Neural cell (in vitro differentiated cells): ENCODE results near the gene NEK6.

Source experiments
- CTCF ChIP-seq: fragments of 450-650 bp; IDR thresholded peaks from 2 replicates; pipeline ENCODE4 v1.5.1; 2014; ENCODE audit warnings: antibody characterized with exemption, mild to moderate bottlenecking, moderate library complexity; ENCODE audit not compliant: poor library complexity, severe bottlenecking
- EP300 ChIP-seq: fragments of 450-650 bp; conservative IDR thresholded peaks from 2 replicates; pipeline ENCODE4 v1.6.1; 2014; ENCODE audit warnings: antibody characterized with exemption, mild to moderate bottlenecking, moderate library complexity; ENCODE audit not compliant: poor library complexity, severe bottlenecking
- EZH2 ChIP-seq: fragments of 200-600, 300-800 bp; shearing (Covaris generic), sonication (generic); IDR thresholded peaks from 2 replicates; pipeline ENCODE4 v1.6.1; 2014; ENCODE audit warnings: antibody characterized with exemption, low read length, borderline replicate concordance, mild to moderate bottlenecking; ENCODE audit not compliant: insufficient read depth, poor library complexity, severe bottlenecking
- POLR2AphosphoS5 ChIP-seq: IDR thresholded peaks from 2 replicates; pipeline ENCODE4 v1.6.1; 2012
- SMC3 ChIP-seq: fragments of 450-650 bp; conservative IDR thresholded peaks from 2 replicates; pipeline ENCODE4 v1.6.1; 2014; ENCODE audit warnings: antibody characterized with exemption, mild to moderate bottlenecking, moderate library complexity; ENCODE audit not compliant: poor library complexity
- TAF1 ChIP-seq: IDR thresholded peaks from 2 replicates; pipeline ENCODE4 v1.6.1; 2012; ENCODE audit warnings: low read depth
- TF ChIP-seq, protein P1 (sequence below): IDR thresholded peaks from 2 replicates; pipeline ENCODE4 v1.6.1; 2012; ENCODE audit warnings: borderline replicate concordance

DNA sequence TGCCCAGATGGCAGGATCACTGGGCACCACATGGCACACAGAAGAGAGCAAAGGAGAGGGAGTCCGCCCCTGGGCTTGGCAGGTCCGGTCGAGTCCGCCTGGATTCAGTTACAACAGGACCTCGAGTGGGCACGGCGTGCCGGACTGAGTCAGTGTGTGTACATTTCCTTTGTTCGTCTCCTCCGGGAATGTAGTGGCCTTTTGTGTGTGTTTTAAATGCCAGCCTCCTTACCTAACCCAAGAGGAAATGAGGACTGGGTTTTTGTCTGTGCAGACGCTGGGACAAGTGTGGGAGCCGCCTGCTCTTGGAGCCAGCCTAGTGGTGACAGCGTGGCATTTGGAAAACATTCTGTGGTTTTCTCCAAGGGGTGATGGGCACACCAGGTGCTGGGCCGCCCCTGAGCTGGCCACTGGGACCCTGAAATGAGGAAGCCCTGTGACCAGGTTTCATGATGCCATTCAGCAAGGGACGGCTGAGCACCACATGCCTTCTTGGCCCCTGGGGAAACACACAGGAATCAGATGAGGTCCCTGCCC is 9.6 kb downstream of the NEK6 start:
- no peak for TF ChIP-seq CTCF
- no peak for TF ChIP-seq SMC3
- TF ChIP-seq TAF1: no peak
- no peak for TF ChIP-seq EZH2
- no peak for TF ChIP-seq POLR2AphosphoS5
- TF ChIP-seq, protein P1, sequence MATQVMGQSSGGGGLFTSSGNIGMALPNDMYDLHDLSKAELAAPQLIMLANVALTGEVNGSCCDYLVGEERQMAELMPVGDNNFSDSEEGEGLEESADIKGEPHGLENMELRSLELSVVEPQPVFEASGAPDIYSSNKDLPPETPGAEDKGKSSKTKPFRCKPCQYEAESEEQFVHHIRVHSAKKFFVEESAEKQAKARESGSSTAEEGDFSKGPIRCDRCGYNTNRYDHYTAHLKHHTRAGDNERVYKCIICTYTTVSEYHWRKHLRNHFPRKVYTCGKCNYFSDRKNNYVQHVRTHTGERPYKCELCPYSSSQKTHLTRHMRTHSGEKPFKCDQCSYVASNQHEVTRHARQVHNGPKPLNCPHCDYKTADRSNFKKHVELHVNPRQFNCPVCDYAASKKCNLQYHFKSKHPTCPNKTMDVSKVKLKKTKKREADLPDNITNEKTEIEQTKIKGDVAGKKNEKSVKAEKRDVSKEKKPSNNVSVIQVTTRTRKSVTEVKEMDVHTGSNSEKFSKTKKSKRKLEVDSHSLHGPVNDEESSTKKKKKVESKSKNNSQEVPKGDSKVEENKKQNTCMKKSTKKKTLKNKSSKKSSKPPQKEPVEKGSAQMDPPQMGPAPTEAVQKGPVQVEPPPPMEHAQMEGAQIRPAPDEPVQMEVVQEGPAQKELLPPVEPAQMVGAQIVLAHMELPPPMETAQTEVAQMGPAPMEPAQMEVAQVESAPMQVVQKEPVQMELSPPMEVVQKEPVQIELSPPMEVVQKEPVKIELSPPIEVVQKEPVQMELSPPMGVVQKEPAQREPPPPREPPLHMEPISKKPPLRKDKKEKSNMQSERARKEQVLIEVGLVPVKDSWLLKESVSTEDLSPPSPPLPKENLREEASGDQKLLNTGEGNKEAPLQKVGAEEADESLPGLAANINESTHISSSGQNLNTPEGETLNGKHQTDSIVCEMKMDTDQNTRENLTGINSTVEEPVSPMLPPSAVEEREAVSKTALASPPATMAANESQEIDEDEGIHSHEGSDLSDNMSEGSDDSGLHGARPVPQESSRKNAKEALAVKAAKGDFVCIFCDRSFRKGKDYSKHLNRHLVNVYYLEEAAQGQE: no peak
- no peak for TF ChIP-seq EP300
